Uterus (tissue), 4 donors: ENCODE data around the gene TXN2. TPM values are rescaled to one million over a fixed set of nuclear protein-coding genes. Genes with fewer than 3 reads are reported as not detected.
"Not testable (repeated sequence)": the region's sequence is repeated elsewhere in the genome, so short reads cannot be mapped to it uniquely, and the experiment has no call there.

Source experiments
- DNase-seq, 2 donors: peaks; one replicate each; pipeline ENCODE4 v3.0.0-alpha.2; 2019 to 2020
- H3K27ac ChIP-seq, 2 donors: fragments of 200-600 bp; sonication (generic); 1 replicate in 1 of 2; 2 replicates in 1 of 2; pipeline ENCODE4 v1.5.1; 2016 to 2018
- H3K27me3 ChIP-seq, 2 donors: fragments of 200-600 bp; sonication (generic); one replicate each; pipeline ENCODE4 v1.5.1; 2018 to 2019; ENCODE audit warnings: control low read depth in 1 of 2
- H3K36me3 ChIP-seq, 2 donors: fragments of 200-600 bp; sonication (generic); one replicate each; pipeline ENCODE4 v1.5.1; 2019; ENCODE audit warnings: control low read depth in 1 of 2
- H3K4me1 ChIP-seq, 2 donors: fragments of 200-600 bp; sonication (generic); one replicate each; pipeline ENCODE4 v1.5.1; 2018 to 2019; ENCODE audit warnings: control low read depth in 1 of 2
- H3K4me3 ChIP-seq, 2 donors: fragments of 200-600 bp; sonication (generic); 1 replicate in 1 of 2; 2 replicates in 1 of 2; pipeline ENCODE4 v1.5.1; 2018 to 2019; ENCODE audit warnings: mild to moderate bottlenecking in 1 of 2
- H3K9me3 ChIP-seq, 2 donors: fragments of 200-600 bp; sonication (generic); one replicate each; pipeline ENCODE4 v1.5.1; 2019; ENCODE audit warnings: control low read depth in 1 of 2
- POLR2A ChIP-seq, 2 donors: fragments of 450-650 bp; IDR thresholded peaks; one replicate each; pipeline ENCODE4 v1.6.1; 2016; ENCODE audit warnings: antibody characterized with exemption in 2 of 2, mild to moderate bottlenecking in 1 of 2, moderate library complexity in 1 of 2
- intact Hi-C: fragments of 100-400 bp; cut with DNase I; formaldehyde crosslinking; loops from one replicate; pipeline ENCODE4 v1.15.1; 2023; ENCODE audit warnings: low total_unique reads
- total RNA-seq, 4 donors: library from RNA; depleted of rRNA in 3 of 4; stranded (reverse); fragments of >200 nt in 3 of 4; gene quantifications; one replicate each; pipeline versions ENCODE4 v1.1.0 to v1.2.4, GENCODE V29; 2014 to 2023
- TF ChIP-seq, protein P1 (sequence below), 4 experiments: fragments of 200-600 bp in 2 of 4; fragments of 450-650 bp in 2 of 4; sonication (generic) in 2 of 4; IDR thresholded peaks; one replicate each; pipeline ENCODE4 v1.5.1; 2016 to 2019; ENCODE audit warnings: antibody characterized with exemption in 4 of 4, mild to moderate bottlenecking in 2 of 4, moderate library complexity in 1 of 4
- donor health status: DM: yes; HTN: yes; CAD: no.

The TXN2 gene
- total RNA-seq, 4 donors from 2014 or later = 14.4 to 56.4 (median 17.8) TPM

DNA sequence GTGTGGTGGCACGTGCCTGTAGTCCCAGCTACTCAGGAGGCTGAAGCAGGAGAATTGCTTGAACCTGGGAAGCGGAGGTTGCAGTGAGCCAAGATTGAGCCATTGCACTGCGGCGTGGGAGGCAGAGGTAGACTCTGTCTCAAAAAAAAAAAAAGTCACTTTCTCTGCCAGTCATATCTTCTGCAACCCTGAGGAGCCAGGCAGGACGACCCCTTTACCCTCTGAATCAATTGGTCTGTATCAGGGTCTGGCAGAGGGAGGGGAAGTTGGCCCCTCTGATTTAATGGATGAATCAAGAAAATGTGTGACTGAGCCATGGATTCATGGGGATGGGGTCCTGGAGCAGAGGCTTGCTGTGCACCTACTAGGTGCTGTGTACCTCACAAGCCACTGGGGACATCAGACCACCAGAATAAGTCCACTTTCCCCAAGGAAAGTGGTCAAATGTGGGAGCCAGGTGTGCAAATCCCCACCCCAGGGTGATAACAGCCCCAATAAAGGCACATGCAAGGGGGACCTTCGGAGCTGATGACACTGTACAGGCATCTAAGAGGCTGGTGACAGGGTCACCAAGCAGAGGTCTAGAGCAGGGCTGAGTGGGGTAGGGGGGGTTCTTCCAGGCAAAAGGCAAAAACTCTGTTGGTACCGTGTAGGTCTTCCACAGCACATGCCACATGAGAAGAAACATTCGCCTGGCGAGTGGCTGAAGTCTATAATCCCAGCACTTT is 29.0 kb downstream of the TXN2 start:
- Histone ChIP-seq H3K4me1 (peaks cover 0 to 4% of the 10 kb centered on the region in 2 donors), H3K27ac (peak overlapping the region; percentile 96 to 97), H3K4me3 (no peak overlapping the region), H3K9me3 (no peaks in the 10 kb centered on the region), H3K36me3 (no peaks in the 10 kb centered on the region), H3K27me3 (no peaks in the 10 kb centered on the region)
- no peak for DNase-seq
- TF ChIP-seq POLR2A (IDR thresholded peaks at IDR 0.05) = no peak
- TF ChIP-seq, protein P1, sequence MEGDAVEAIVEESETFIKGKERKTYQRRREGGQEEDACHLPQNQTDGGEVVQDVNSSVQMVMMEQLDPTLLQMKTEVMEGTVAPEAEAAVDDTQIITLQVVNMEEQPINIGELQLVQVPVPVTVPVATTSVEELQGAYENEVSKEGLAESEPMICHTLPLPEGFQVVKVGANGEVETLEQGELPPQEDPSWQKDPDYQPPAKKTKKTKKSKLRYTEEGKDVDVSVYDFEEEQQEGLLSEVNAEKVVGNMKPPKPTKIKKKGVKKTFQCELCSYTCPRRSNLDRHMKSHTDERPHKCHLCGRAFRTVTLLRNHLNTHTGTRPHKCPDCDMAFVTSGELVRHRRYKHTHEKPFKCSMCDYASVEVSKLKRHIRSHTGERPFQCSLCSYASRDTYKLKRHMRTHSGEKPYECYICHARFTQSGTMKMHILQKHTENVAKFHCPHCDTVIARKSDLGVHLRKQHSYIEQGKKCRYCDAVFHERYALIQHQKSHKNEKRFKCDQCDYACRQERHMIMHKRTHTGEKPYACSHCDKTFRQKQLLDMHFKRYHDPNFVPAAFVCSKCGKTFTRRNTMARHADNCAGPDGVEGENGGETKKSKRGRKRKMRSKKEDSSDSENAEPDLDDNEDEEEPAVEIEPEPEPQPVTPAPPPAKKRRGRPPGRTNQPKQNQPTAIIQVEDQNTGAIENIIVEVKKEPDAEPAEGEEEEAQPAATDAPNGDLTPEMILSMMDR (IDR thresholded peaks at IDR 0.05) = no peak
- intact Hi-C loops = loop anchor here (10.0 kb wide), 1 partner anchor 68 kb away; the partner anchor contains the start of gene MYH9

DNA sequence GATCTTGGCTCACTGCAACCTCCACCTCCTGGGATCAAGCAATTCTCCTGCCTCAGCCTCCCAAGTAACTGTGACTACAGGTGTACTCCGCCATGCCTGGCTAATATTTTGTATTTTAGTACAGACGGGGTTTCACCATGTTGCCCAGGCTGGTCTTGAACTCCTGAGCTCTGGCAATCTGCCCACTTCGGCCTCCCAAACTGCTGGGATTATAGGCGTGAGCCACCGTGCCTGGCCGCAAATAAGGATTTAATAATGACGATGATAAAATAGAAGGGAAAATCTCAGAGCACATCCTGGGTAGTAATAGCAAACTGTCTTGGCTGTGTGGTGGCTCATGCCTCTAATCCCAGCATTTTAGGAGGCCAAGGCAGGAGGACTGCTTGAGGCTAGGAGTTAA is 30.5 kb downstream of the TXN2 start:
- H3K9me3 ChIP-seq, DNase-seq, H3K4me1 ChIP-seq, H3K27me3 ChIP-seq, H3K4me3 ChIP-seq, H3K36me3 ChIP-seq: not testable (repeated sequence)
- intact Hi-C loops = loop anchor here (10.0 kb wide), 1 partner anchor 66 kb away; the partner anchor contains the start of gene MYH9
- H3K27ac ChIP-seq = peak overlapping the region; percentile 96 to 97

DNA sequence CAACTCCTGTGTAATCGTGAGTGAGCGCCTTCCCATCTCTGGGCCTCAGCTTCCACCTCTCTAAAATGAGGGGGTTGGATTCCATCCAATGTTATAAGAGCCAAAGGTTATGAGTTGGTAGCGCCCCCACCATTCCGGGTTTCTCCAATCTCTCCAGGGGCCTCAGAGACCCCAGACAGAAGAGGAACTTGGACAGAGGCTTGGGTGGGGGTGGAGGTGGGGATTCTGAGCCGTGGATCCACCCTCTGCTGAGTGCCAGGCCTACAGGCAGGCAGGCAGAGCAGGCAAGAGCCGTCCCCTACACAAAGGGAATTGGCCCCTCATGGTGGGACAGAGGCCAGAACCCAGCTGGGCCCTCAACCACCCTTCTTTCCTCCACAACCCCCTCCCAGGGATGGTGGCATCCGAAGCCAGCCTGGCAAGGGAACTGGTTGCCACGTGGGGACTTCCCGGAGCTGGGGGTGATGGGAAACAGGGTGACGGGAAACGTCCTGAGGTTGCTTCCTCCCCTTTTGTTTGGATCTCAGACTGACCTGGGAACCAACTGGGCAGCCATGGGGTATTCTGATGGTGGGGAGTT is 31.8 kb downstream of the TXN2 start:
- Histone ChIP-seq H3K36me3 (no peaks in the 10 kb centered on the region), H3K27ac (peak overlapping the region; percentile 96 to 97), H3K4me3 (no peak overlapping the region), H3K9me3 (no peaks in the 10 kb centered on the region), H3K27me3 (no peaks in the 10 kb centered on the region), H3K4me1 (peaks cover 0 to 5% of the 10 kb centered on the region in 2 donors)
- DNase-seq = no peak
- TF ChIP-seq POLR2A (IDR thresholded peaks at IDR 0.05) = no peak
- TF ChIP-seq, protein P1 (IDR thresholded peaks at IDR 0.05) = no peak
- intact Hi-C loops = loop anchor here (10.0 kb wide), 1 partner anchor 65 kb away; the partner anchor contains the start of gene MYH9

DNA sequence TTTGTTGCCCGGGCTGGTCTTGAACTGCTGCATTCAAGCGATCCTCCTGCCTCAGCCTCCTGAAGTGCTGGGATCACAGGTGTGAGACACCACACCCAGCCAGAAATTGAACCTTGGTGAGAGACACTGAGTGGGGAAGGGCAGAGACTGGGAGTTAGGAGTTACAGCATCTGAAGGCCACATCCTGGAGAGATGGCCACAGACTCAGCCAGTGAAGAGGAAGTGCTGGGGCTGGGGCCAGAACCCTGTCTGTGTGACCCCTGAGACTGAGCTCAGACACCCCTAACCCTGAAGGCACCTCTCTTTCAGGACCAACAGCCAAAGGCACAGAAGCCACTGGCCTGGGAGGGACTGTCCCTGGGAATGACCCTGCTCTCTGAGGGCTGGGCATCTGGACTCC is 33.8 kb downstream of the TXN2 start:
- no peak overlapping the region for H3K4me3 ChIP-seq
- H3K4me1 ChIP-seq = peaks cover 0 to 5% of the 10 kb centered on the region in 2 donors
- no peak for DNase-seq
- TF ChIP-seq POLR2A (IDR thresholded peaks at IDR 0.05) = no peak
- no peaks in the 10 kb centered on the region for H3K27me3 ChIP-seq
- no peaks in the 10 kb centered on the region for H3K9me3 ChIP-seq
- intact Hi-C loops = no loop called here
- H3K36me3 ChIP-seq = no peaks in the 10 kb centered on the region
- H3K27ac ChIP-seq = no peak overlapping the region

DNA sequence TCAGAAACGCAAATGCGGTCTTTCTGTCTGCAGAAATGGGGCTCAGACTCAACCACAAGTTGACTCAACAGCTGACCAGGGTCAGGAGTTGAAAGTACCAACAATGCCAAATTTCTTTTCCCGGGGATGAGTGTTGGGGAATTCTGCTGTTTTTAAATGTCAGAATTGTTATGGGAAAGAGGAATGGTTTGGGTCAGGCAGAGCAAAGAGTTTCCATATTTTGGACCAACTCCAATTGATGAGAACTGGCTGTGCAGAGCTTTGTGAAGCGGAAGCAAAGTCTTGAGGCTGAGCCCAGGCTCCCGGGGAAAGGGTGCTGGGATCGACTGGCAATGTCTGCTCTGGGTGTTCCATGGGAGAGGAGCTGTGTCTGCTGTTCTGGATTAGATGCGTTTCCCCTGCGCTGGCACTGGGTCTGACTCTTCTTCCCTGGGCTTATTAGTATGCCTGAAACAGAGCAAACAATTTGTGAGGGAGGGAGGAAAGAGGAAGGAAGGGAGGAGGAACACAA is 36.2 kb downstream of the TXN2 start:
- Histone ChIP-seq H3K27me3 (no peaks in the 10 kb centered on the region), H3K27ac (peak overlapping the region; percentile 56 to 58), H3K4me1 (peaks cover 0 to 5% of the 10 kb centered on the region in 2 donors), H3K9me3 (no peaks in the 10 kb centered on the region), H3K36me3 (no peaks in the 10 kb centered on the region), H3K4me3 (no peak overlapping the region)
- peak; percentile 68 for DNase-seq
- TF ChIP-seq, protein P1 (IDR thresholded peaks at IDR 0.05) = no peak
- TF ChIP-seq POLR2A (IDR thresholded peaks at IDR 0.05) = no peak
- intact Hi-C loops = no loop called here

DNA sequence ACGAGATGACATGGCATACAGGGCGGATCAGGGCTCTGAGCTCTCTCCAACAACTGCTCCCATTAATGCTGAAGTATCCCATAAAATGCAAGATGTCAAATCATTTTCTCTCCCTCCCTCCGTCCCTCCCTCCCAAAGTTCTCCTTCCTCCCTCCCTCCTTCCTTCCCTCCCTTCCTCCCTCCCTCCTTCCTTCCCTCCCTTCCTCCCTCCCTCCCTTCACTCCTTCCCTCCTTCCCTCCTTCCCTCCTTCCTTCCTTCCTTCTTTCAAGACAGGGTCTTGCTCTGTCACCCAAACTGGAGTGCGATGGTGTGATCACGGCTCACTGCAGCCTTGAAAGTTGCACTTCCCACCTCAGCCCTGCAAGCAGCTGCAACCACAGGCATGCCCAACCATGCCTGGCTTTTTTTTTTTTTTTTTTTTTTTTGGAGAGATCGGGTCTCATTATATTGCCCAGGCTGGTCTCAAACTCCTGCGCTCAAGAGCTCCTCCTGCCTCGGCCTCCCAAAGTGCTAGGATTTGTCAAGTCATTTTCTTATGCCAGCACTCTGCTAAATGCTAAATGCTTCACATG is 38.2 kb downstream of the TXN2 start:
- no peak overlapping the region for H3K4me3 ChIP-seq
- no peaks in the 10 kb centered on the region for H3K9me3 ChIP-seq
- H3K27me3 ChIP-seq = no peaks in the 10 kb centered on the region
- intact Hi-C loops = no loop called here
- peaks cover 0 to 5% of the 10 kb centered on the region in 2 donors for H3K4me1 ChIP-seq
- H3K36me3 ChIP-seq = no peaks in the 10 kb centered on the region
- no peak overlapping the region for H3K27ac ChIP-seq
- no peak for TF ChIP-seq POLR2A (IDR thresholded peaks at IDR 0.05)
- TF ChIP-seq, protein P1 (IDR thresholded peaks at IDR 0.05) = no peak
- DNase-seq = no peak
